DOHH2 (cell line): ENCODE measurements around the gene LRP11.

Experiments used
- CTCF ChIP-seq: fragments of 200-600 bp; sonication (generic); IDR thresholded peaks from one replicate; pipeline ENCODE4 v1.5.1; 2014; ENCODE audit warnings: antibody characterized with exemption, mild to moderate bottlenecking, low read depth, low read length; ENCODE audit not compliant: poor library complexity, severe bottlenecking
- EZH2phosphoT487 ChIP-seq: fragments of 200-600 bp; sonication (generic); IDR thresholded peaks from 2 replicates; pipeline ENCODE4 v1.6.1; 2017; ENCODE audit warnings: borderline replicate concordance, mild to moderate bottlenecking, antibody characterized with exemption, low read length, moderate library complexity, mixed read lengths

DNA sequence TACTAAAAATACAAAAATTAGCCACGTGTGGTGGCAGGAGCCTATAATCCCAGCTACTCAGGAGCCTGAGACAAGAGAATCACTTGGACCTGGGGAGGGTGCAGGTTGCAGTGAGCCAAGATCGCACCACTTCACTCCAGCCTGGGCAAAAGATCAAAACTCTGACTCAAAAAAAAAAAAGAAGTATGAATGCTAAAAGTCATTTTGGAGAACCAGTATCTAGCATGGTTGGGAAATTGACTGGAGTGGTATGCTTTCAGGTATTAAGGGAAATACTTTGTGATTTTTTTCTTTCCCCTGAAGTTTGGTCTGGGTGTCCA, 84.6 kb downstream of the LRP11 start:
- TF ChIP-seq CTCF (no peak), EZH2phosphoT487 (no peak)
